HepG2 (cell line): Measurements from ENCODE around the gene ZMYND12. TPM values are rescaled to one million over a fixed set of nuclear protein-coding genes. Genes with fewer than 3 reads are reported as not detected.

Source experiments
- ARNTL ChIP-seq: sonication (generic); formaldehyde crosslinking; IDR thresholded peaks from 2 replicates; pipeline ENCODE4 v1.4.0; 2020; ENCODE audit warnings: mild to moderate bottlenecking, missing genetic modification reagents
- MED1 ChIP-seq: sonication (generic); formaldehyde crosslinking; IDR thresholded peaks from 2 replicates; pipeline ENCODE4 v1.4.0; 2020; ENCODE audit warnings: missing genetic modification reagents
- MEF2D ChIP-seq: sonication (generic); formaldehyde crosslinking; IDR thresholded peaks from 2 replicates; pipeline ENCODE4 v1.5.1; 2020; ENCODE audit warnings: mild to moderate bottlenecking, missing genetic modification reagents
- ZBTB7A ChIP-seq: sonication (generic); formaldehyde crosslinking; IDR thresholded peaks from 2 replicates; pipeline ENCODE4 v1.8.0; 2022; ENCODE audit warnings: mild to moderate bottlenecking, missing genetic modification reagents
- ZNF230 ChIP-seq: sonication (generic); formaldehyde crosslinking; IDR thresholded peaks from 2 replicates; pipeline ENCODE4 v1.4.0; 2020; ENCODE audit warnings: mild to moderate bottlenecking, missing genetic modification reagents
- ZNF343 ChIP-seq: sonication (generic); formaldehyde crosslinking; IDR thresholded peaks from 2 replicates; pipeline ENCODE4 v1.4.0; 2020; ENCODE audit warnings: mild to moderate bottlenecking, missing genetic modification reagents
- ZNF350 ChIP-seq: sonication (generic); formaldehyde crosslinking; IDR thresholded peaks from 2 replicates; pipeline ENCODE4 v1.4.0; 2020; ENCODE audit warnings: mild to moderate bottlenecking, low read depth, missing genetic modification reagents, borderline replicate concordance
- ZZZ3 ChIP-seq: sonication (generic); formaldehyde crosslinking; IDR thresholded peaks from 2 replicates; pipeline ENCODE4 v1.4.0; 2020; ENCODE audit warnings: missing genetic modification reagents, mild to moderate bottlenecking, borderline replicate concordance
- polyA plus RNA-seq, 8 experiments: library from polyadenylated mRNA; depleted of rRNA in 3 of 8; stranded (reverse) in 7 of 8; unstranded in 1 of 8; fragments of >200 nt; fragmentation: Illumina TruSeq in 4 of 8; extraction: Trizol in 4 of 8; gene quantifications; 2 replicates each; pipeline versions ENCODE4 v1.2.1 to v1.2.3, GENCODE V29; 2011 to 2016; ENCODE audit warnings: low read depth in 4 of 8, missing spikeins in 1 of 8, mixed read lengths in 1 of 8; ENCODE audit not compliant: insufficient read depth in 1 of 8
- total RNA-seq, 5 experiments: library from RNA; depleted of rRNA; stranded (reverse); fragments of >200 nt; fragmentation: Illumina TruSeq; extraction: Trizol; gene quantifications; 2 replicates each; pipeline ENCODE4 v1.2.3, GENCODE V29; 2016; ENCODE audit warnings: low read depth in 1 of 5
- TF ChIP-seq, protein P1 (sequence below): sonication (generic); formaldehyde crosslinking; IDR thresholded peaks from 2 replicates; pipeline ENCODE4 v1.5.1; 2020; ENCODE audit warnings: missing genetic modification reagents, mild to moderate bottlenecking, borderline replicate concordance
- TF ChIP-seq, protein P2 (sequence below), 2 experiments: sonication (generic) in 1 of 2; formaldehyde crosslinking in 1 of 2; IDR thresholded peaks; 2 replicates each; pipeline versions ENCODE4 v1.4.0 to v1.6.1; 2016 to 2020; ENCODE audit warnings: borderline replicate concordance in 1 of 2, low read depth in 1 of 2, mild to moderate bottlenecking in 1 of 2, missing genetic modification reagents in 1 of 2
- TF ChIP-seq, protein P3 (sequence below): sonication (generic); formaldehyde crosslinking; IDR thresholded peaks from 2 replicates; pipeline ENCODE4 v1.5.1; 2020; ENCODE audit warnings: mild to moderate bottlenecking, missing genetic modification reagents, borderline replicate concordance
- TF ChIP-seq, protein P4 (sequence below): sonication (generic); formaldehyde crosslinking; IDR thresholded peaks from 2 replicates; pipeline ENCODE4 v1.4.0; 2020; ENCODE audit warnings: missing genetic modification reagents, borderline replicate concordance

Gene ZMYND12
- total and polyA plus RNA-seq, 2 of the 13 experiments (the other 11 are each of a cell fraction or from before 2014, with no cell fraction given) = 0.13 to 0.71 TPM

DNA sequence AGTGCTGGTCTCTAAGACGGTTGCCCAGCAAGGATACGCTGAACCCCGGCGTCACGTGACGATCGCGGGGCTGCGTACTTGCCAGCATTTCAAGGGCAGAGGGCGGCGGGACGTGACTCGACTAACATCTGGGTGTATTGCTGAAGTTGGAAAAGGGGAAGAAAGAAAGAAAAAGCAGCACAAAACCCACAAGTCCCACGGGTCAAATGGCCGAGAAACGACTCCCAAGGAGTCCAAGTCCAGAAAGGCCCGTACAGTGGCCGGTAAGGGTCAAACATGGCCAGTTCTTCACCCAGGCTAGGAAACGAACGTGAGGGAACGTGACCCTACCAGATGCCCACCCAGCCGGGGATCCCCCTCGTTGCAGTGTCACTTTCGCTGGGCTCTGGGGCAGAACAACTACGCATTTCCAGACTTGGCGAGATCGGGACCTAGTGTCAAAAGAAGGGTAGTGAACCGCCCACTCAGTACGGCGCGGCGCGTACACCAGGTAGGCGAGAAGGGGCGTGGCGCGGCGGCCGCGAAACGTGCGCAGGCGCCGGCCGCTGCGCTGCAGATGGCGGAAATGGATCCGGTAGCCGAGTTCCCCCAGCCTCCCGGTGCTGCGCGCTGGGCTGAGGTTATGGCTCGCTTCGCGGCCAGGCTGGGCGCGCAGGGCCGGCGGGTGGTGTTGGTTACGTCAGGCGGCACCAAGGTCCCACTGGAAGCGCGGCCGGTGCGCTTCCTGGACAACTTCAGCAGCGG is at the start of gene ZMYND12, which contains the start of gene PPCS (continued):
- TF ChIP-seq, protein P1, sequence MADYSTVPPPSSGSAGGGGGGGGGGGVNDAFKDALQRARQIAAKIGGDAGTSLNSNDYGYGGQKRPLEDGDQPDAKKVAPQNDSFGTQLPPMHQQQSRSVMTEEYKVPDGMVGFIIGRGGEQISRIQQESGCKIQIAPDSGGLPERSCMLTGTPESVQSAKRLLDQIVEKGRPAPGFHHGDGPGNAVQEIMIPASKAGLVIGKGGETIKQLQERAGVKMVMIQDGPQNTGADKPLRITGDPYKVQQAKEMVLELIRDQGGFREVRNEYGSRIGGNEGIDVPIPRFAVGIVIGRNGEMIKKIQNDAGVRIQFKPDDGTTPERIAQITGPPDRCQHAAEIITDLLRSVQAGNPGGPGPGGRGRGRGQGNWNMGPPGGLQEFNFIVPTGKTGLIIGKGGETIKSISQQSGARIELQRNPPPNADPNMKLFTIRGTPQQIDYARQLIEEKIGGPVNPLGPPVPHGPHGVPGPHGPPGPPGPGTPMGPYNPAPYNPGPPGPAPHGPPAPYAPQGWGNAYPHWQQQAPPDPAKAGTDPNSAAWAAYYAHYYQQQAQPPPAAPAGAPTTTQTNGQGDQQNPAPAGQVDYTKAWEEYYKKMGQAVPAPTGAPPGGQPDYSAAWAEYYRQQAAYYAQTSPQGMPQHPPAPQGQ = no peak
- TF ChIP-seq ZNF230 (CRISPR knock-in tag) (peak; percentile 87; the same call in 1 of the 2 replicates), MED1 (CRISPR knock-in tag) (0 out of 2 replicates have a peak, but pooled peaks have one; percentile 26), ARNTL (CRISPR knock-in tag) (peak; percentile 27; the same call in 1 of the 2 replicates), ZNF343 (CRISPR knock-in tag) (0 out of 2 replicates have a peak, but pooled peaks have one; percentile 67), ZNF350 (CRISPR knock-in tag) (peak; percentile 69; the same call in 1 of the 2 replicates), MEF2D (no peak; the same call in 1 of the 2 replicates), ZZZ3 (CRISPR knock-in tag) (no peak; the same call in 1 of the 2 replicates), ZBTB7A (CRISPR knock-in tag) (0 out of 2 replicates have a peak, but pooled peaks have one; percentile 37)
- TF ChIP-seq, protein P2, sequence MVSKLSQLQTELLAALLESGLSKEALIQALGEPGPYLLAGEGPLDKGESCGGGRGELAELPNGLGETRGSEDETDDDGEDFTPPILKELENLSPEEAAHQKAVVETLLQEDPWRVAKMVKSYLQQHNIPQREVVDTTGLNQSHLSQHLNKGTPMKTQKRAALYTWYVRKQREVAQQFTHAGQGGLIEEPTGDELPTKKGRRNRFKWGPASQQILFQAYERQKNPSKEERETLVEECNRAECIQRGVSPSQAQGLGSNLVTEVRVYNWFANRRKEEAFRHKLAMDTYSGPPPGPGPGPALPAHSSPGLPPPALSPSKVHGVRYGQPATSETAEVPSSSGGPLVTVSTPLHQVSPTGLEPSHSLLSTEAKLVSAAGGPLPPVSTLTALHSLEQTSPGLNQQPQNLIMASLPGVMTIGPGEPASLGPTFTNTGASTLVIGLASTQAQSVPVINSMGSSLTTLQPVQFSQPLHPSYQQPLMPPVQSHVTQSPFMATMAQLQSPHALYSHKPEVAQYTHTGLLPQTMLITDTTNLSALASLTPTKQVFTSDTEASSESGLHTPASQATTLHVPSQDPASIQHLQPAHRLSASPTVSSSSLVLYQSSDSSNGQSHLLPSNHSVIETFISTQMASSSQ (IDR thresholded peaks at IDR 0.05; ENCODE audit: low read depth) = no peak
- TF ChIP-seq, protein P2 (CRISPR knock-in tag; IDR thresholded peaks at IDR 0.05; ENCODE audit: borderline replicate concordance) = peak; percentile 63; the same call in 1 of the 2 replicates
- TF ChIP-seq, protein P3, sequence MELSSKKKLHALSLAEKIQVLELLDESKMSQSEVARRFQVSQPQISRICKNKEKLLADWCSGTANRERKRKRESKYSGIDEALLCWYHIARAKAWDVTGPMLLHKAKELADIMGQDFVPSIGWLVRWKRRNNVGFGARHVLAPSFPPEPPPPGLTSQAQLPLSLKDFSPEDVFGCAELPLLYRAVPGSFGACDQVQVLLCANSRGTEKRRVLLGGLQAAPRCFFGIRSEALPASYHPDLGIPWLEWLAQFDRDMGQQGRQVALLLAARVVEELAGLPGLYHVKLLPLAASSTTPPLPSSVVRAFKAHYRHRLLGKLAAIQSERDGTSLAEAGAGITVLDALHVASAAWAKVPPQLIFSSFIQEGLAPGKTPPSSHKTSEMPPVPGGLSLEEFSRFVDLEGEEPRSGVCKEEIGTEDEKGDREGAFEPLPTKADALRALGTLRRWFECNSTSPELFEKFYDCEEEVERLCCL = peak; percentile 75
- TF ChIP-seq, protein P4, sequence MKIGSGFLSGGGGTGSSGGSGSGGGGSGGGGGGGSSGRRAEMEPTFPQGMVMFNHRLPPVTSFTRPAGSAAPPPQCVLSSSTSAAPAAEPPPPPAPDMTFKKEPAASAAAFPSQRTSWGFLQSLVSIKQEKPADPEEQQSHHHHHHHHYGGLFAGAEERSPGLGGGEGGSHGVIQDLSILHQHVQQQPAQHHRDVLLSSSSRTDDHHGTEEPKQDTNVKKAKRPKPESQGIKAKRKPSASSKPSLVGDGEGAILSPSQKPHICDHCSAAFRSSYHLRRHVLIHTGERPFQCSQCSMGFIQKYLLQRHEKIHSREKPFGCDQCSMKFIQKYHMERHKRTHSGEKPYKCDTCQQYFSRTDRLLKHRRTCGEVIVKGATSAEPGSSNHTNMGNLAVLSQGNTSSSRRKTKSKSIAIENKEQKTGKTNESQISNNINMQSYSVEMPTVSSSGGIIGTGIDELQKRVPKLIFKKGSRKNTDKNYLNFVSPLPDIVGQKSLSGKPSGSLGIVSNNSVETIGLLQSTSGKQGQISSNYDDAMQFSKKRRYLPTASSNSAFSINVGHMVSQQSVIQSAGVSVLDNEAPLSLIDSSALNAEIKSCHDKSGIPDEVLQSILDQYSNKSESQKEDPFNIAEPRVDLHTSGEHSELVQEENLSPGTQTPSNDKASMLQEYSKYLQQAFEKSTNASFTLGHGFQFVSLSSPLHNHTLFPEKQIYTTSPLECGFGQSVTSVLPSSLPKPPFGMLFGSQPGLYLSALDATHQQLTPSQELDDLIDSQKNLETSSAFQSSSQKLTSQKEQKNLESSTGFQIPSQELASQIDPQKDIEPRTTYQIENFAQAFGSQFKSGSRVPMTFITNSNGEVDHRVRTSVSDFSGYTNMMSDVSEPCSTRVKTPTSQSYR (CRISPR knock-in tag) = no peak
